Fibroblast of lung (primary cell): ENCODE results near the gene SLC24A1. TPM values are rescaled to one million over a fixed set of nuclear protein-coding genes. Genes with fewer than 3 reads are reported as not detected.

ENCODE experiments used
- DNase-seq, 2 donors: peaks; one replicate each; pipeline versions ENCODE4 v3.0.0 to v3.0.0-alpha.2; 2010; ENCODE audit warnings: low read depth in 2 of 2
- H2AFZ ChIP-seq: 2 replicates; pipeline ENCODE4 v1.5.1; 2012; ENCODE audit warnings: low read length, control low read depth, inconsistent platforms
- H3K27ac ChIP-seq: 2 replicates; pipeline ENCODE4 v1.5.1; 2011; ENCODE audit warnings: low read length, control low read depth; ENCODE audit not compliant: insufficient read depth
- H3K27me3 ChIP-seq: 2 replicates; pipeline ENCODE4 v1.5.1; 2011; ENCODE audit warnings: mild to moderate bottlenecking, low read length; ENCODE audit not compliant: control insufficient read depth, insufficient read depth
- H3K36me3 ChIP-seq: 2 replicates; pipeline ENCODE4 v1.5.1; 2011; ENCODE audit warnings: low read length; ENCODE audit not compliant: control insufficient read depth, insufficient read depth
- H3K4me1 ChIP-seq: 2 replicates; pipeline ENCODE4 v1.5.1; 2011; ENCODE audit warnings: low read length; ENCODE audit not compliant: control insufficient read depth, insufficient read depth; ENCODE audit errors: extremely low read depth
- H3K4me2 ChIP-seq: 2 replicates; pipeline ENCODE4 v1.5.1; 2011; ENCODE audit warnings: low read length, control low read depth; ENCODE audit not compliant: insufficient read depth; ENCODE audit errors: extremely low read depth
- H3K4me3 ChIP-seq, 4 experiments: fragments of 200-600 bp in 1 of 4; sonication (generic) in 1 of 4; replicated peaks in 1 of 4; 2 replicates each; pipeline ENCODE4 v1.5.1; 2011 to 2016; ENCODE audit warnings: low read length in 4 of 4, low read depth in 3 of 4, mild to moderate bottlenecking in 3 of 4, control low read depth in 2 of 4, inconsistent platforms in 1 of 4, mixed read lengths in 1 of 4; ENCODE audit not compliant: insufficient read depth in 1 of 4; ENCODE audit errors: control extremely low read depth in 1 of 4
- H3K79me2 ChIP-seq: 2 replicates; pipeline ENCODE4 v1.5.1; 2012; ENCODE audit warnings: mild to moderate bottlenecking, low read length, inconsistent platforms; ENCODE audit not compliant: control insufficient read depth, insufficient read depth
- H3K9ac ChIP-seq: 2 replicates; pipeline ENCODE4 v1.5.1; 2011; ENCODE audit warnings: mild to moderate bottlenecking, low read length, control low read depth; ENCODE audit not compliant: insufficient read depth
- H3K9me3 ChIP-seq: 2 replicates; pipeline ENCODE4 v1.5.1; 2012; ENCODE audit warnings: low read depth, low read length; ENCODE audit not compliant: control insufficient read depth, insufficient read depth
- H4K20me1 ChIP-seq: 2 replicates; pipeline ENCODE4 v1.5.1; 2011; ENCODE audit warnings: low read length; ENCODE audit not compliant: control insufficient read depth, insufficient read depth; ENCODE audit errors: extremely low read depth
- CTCF ChIP-seq, 2 donors: IDR thresholded peaks in 1 of 2; conservative IDR thresholded peaks in 1 of 2; 1 replicate in 1 of 2; 2 replicates in 1 of 2; pipeline ENCODE4 v1.5.1; 2011 to 2012; ENCODE audit warnings: low read length in 2 of 2, control low read depth in 1 of 2, inconsistent platforms in 1 of 2, low read depth in 1 of 2, mild to moderate bottlenecking in 1 of 2
- EZH2 ChIP-seq: IDR thresholded peaks from 2 replicates; pipeline ENCODE4 v1.5.1; 2012; ENCODE audit warnings: low read length, control low read depth, mild to moderate bottlenecking; ENCODE audit errors: missing control alignments
- polyA plus RNA-seq, 2 donors: library from polyadenylated mRNA; depleted of rRNA in 1 of 2; stranded (reverse) in 1 of 2; unstranded in 1 of 2; fragments of >200 nt; gene quantifications; 2 replicates each; pipeline ENCODE4 v1.2.1, GENCODE V29; 2011 to 2012; ENCODE audit warnings: missing spikeins in 1 of 2
- total RNA-seq: library from RNA; depleted of rRNA; stranded (reverse); fragments of >200 nt; gene quantifications from 2 replicates; pipeline ENCODE4 v1.2.1, GENCODE V29; 2014

Gene SLC24A1
- total and polyA plus RNA-seq, 2 donors (not counting 1 experiment from before 2014, with no cell fraction given): 4.5 to 7.9 TPM

- TF ChIP-seq CTCF (conservative IDR thresholded peaks at IDR 0.05 in 1 of 2, IDR thresholded peaks at IDR 0.05 in 1 of 2; ENCODE audit: low read depth in 1 of 2, low read length in 2 of 2) (no peak), EZH2 (no peak)
- DNase-seq: peak in 1 of 2 donors; percentile 12
- H3K36me3 ChIP-seq: no peaks in the 10 kb centered on the region
Measured at GRCh38 chr15:65695081-65695480, 73.3 kb downstream of the SLC24A1 start.

More at GRCh38 chr15:65695081-65695480, 73.3 kb downstream of the SLC24A1 start:
- H3K4me3 ChIP-seq: no peak overlapping the region
- no peaks in the 10 kb centered on the region for H3K4me1 ChIP-seq
- H3K27ac ChIP-seq: no peak overlapping the region
- no peaks in the 10 kb centered on the region for H3K9me3 ChIP-seq
- no peak overlapping the region for H3K9ac ChIP-seq
- H4K20me1 ChIP-seq: no peaks in the 10 kb centered on the region
- no peak overlapping the region for H2AFZ ChIP-seq
- no peaks in the 10 kb centered on the region for H3K79me2 ChIP-seq
- H3K4me2 ChIP-seq: no peak overlapping the region
- no peaks in the 10 kb centered on the region for H3K27me3 ChIP-seq

Other genes with a start within 250 kb of the SLC24A1 start
- gene IGDCC3, start 243.9 kb upstream of the SLC24A1 start, total RNA-seq: not detected in 2 replicates
- gene IGDCC3, start 243.9 kb upstream of the SLC24A1 start, polyA plus RNA-seq: 0.15 TPM in 1 of 2 replicates, not detected in the other
- gene IGDCC4, start 199.0 kb upstream of the SLC24A1 start, total RNA-seq: 2.8 and 5.6 TPM in 2 replicates
- gene IGDCC4, start 199.0 kb upstream of the SLC24A1 start, polyA plus RNA-seq: 0.93 and 0.94 TPM in 2 replicates
- gene DPP8, start 104.2 kb upstream of the SLC24A1 start, total RNA-seq: 41.1 and 45.4 TPM in 2 replicates
- gene DPP8, start 104.2 kb upstream of the SLC24A1 start, polyA plus RNA-seq: 20.0 and 29.9 TPM in 2 replicates
- 71.4 and 95.6 TPM in 2 replicates for gene HACD3, start 91.5 kb upstream of the SLC24A1 start, total RNA-seq
- gene HACD3, start 91.5 kb upstream of the SLC24A1 start, polyA plus RNA-seq: 80.7 and 88.6 TPM in 2 replicates
- gene INTS14, start 10.8 kb upstream of the SLC24A1 start, total RNA-seq: 31.5 and 32.6 TPM in 2 replicates
- gene INTS14, start 10.8 kb upstream of the SLC24A1 start, polyA plus RNA-seq: 54.3 and 55.9 TPM in 2 replicates
- gene DENND4A, start 170.4 kb downstream of the SLC24A1 start, total RNA-seq: 24.9 and 30.6 TPM in 2 replicates
- 13.5 and 16.7 TPM in 2 replicates for gene DENND4A, start 170.4 kb downstream of the SLC24A1 start, polyA plus RNA-seq
- gene RAB11A, start 247.6 kb downstream of the SLC24A1 start, total RNA-seq: 38.8 and 56.8 TPM in 2 replicates
- 501 and 527 TPM in 2 replicates for gene RAB11A, start 247.6 kb downstream of the SLC24A1 start, polyA plus RNA-seq